Neural progenitor cell (in vitro differentiated cells): Measurements from ENCODE around the gene PRTFDC1. TPM values are rescaled to one million over a fixed set of nuclear protein-coding genes. Genes with fewer than 3 reads are reported as not detected.

Source experiments
- DNase-seq: peaks from one replicate; pipeline ENCODE4 v3.0.0-alpha.2; 2016; ENCODE audit warnings: low spot score
- H2AFZ ChIP-seq: fragments of 200-600 bp; sonication (generic); replicated peaks from 2 replicates; pipeline ENCODE4 v1.6.1; 2016; ENCODE audit warnings: antibody characterized with exemption
- H3F3A ChIP-seq: fragments of 200-600 bp; sonication (generic); 2 replicates; pipeline ENCODE4 v1.6.1; 2016; ENCODE audit warnings: antibody characterized with exemption, low read depth
- H3K27ac ChIP-seq: fragments of 200-600 bp; sonication (generic); 2 replicates; pipeline ENCODE4 v1.5.1; 2016; ENCODE audit warnings: mild to moderate bottlenecking
- H3K27me3 ChIP-seq: fragments of 200-600 bp; sonication (generic); 2 replicates; pipeline ENCODE4 v1.6.1; 2016; ENCODE audit warnings: mild to moderate bottlenecking, moderate library complexity
- H3K36me3 ChIP-seq: fragments of 200-600 bp; sonication (generic); 2 replicates; pipeline ENCODE4 v1.5.1; 2016
- H3K4me1 ChIP-seq: fragments of 200-600 bp; sonication (generic); 2 replicates; pipeline ENCODE4 v1.6.1; 2016; ENCODE audit warnings: mixed run types
- H3K4me2 ChIP-seq: fragments of 200-600 bp; sonication (generic); 2 replicates; pipeline ENCODE4 v1.6.1; 2016
- H3K4me3 ChIP-seq: fragments of 200-600 bp; sonication (generic); 2 replicates; pipeline ENCODE4 v1.5.1; 2016
- H3K79me2 ChIP-seq: fragments of 200-600 bp; sonication (generic); 2 replicates; pipeline ENCODE4 v1.6.1; 2016; ENCODE audit warnings: low read depth
- H3K9ac ChIP-seq: fragments of 200-600 bp; sonication (generic); 2 replicates; pipeline ENCODE4 v1.6.1; 2016
- H3K9me3 ChIP-seq: fragments of 200-600 bp; sonication (generic); 2 replicates; pipeline ENCODE4 v1.5.1; 2016; ENCODE audit warnings: low read depth
- H4K20me1 ChIP-seq: fragments of 200-600 bp; sonication (generic); 2 replicates; pipeline ENCODE4 v1.6.1; 2016; ENCODE audit warnings: low read depth
- H3K27ac Mint-ChIP-seq: 3 replicates; pipeline ENCODE4 v1.8.0; 2021; ENCODE audit warnings: mixed read lengths
- H3K27me3 Mint-ChIP-seq: 2 replicates; pipeline ENCODE4 v1.8.0; 2022; ENCODE audit warnings: low read depth, mild to moderate bottlenecking, inconsistent platforms, moderate library complexity, mixed read lengths; ENCODE audit not compliant: insufficient read depth
- H3K36me3 Mint-ChIP-seq: 3 replicates; pipeline ENCODE4 v1.8.0; 2021; ENCODE audit warnings: mixed read lengths
- H3K4me1 Mint-ChIP-seq: 3 replicates; pipeline ENCODE4 v1.8.0; 2021; ENCODE audit warnings: mixed read lengths
- H3K4me3 Mint-ChIP-seq: 3 replicates; pipeline ENCODE4 v1.8.0; 2021; ENCODE audit warnings: mild to moderate bottlenecking, moderate library complexity, mixed read lengths
- H3K9me3 Mint-ChIP-seq: 3 replicates; pipeline ENCODE4 v1.8.0; 2020; ENCODE audit warnings: mixed read lengths
- EZH2 ChIP-seq: fragments of 200-600 bp; sonication (generic); IDR thresholded peaks from 2 replicates; pipeline ENCODE4 v1.6.1; 2017; ENCODE audit warnings: antibody characterized with exemption, mild to moderate bottlenecking, moderate library complexity
- EZH2phosphoT487 ChIP-seq: fragments of 200-600 bp; sonication (generic); IDR thresholded peaks from 2 replicates; pipeline ENCODE4 v1.6.1; 2017; ENCODE audit warnings: antibody characterized with exemption
- total RNA-seq: library from RNA; depleted of rRNA; stranded (reverse); fragments of >200 nt; gene quantifications from 2 replicates; pipeline ENCODE4 v1.2.3, GENCODE V29; 2015; ENCODE audit warnings: low replicate concordance
- TF ChIP-seq, protein P1 (sequence below): fragments of 200-600 bp; sonication (generic); IDR thresholded peaks from 2 replicates; pipeline ENCODE4 v1.5.1; 2017; ENCODE audit warnings: antibody characterized with exemption, mild to moderate bottlenecking

The PRTFDC1 gene
- total RNA-seq, 1 donor from 2014 or later = 37.7 TPM

GRCh38 chr10:24884793-24885192, 67.6 kb downstream of the PRTFDC1 start:
- TF ChIP-seq EZH2phosphoT487 = no peak
- TF ChIP-seq, protein P1, sequence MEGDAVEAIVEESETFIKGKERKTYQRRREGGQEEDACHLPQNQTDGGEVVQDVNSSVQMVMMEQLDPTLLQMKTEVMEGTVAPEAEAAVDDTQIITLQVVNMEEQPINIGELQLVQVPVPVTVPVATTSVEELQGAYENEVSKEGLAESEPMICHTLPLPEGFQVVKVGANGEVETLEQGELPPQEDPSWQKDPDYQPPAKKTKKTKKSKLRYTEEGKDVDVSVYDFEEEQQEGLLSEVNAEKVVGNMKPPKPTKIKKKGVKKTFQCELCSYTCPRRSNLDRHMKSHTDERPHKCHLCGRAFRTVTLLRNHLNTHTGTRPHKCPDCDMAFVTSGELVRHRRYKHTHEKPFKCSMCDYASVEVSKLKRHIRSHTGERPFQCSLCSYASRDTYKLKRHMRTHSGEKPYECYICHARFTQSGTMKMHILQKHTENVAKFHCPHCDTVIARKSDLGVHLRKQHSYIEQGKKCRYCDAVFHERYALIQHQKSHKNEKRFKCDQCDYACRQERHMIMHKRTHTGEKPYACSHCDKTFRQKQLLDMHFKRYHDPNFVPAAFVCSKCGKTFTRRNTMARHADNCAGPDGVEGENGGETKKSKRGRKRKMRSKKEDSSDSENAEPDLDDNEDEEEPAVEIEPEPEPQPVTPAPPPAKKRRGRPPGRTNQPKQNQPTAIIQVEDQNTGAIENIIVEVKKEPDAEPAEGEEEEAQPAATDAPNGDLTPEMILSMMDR = no peak
- TF ChIP-seq EZH2 = no peak
- no peak overlapping the region for H3K4me2 ChIP-seq
- no peak overlapping the region for H3K9ac ChIP-seq
- Mint-ChIP-seq H3K4me3 (no peak overlapping the region), H3K9me3 (no peaks in the 10 kb centered on the region), H3K27ac (peak overlapping the region; percentile 38), H3K27me3 (peaks cover 2% of the 10 kb centered on the region), H3K4me1 (peaks cover 9% of the 10 kb centered on the region), H3K36me3 (no peaks in the 10 kb centered on the region)
- H2AFZ ChIP-seq = no peak overlapping the region
- no peaks in the 10 kb centered on the region for H4K20me1 ChIP-seq
- H3K9me3 ChIP-seq = no peaks in the 10 kb centered on the region
- H3K4me3 ChIP-seq = no peak overlapping the region
- H3F3A ChIP-seq = no peaks in the 10 kb centered on the region
- H3K27ac ChIP-seq = no peak overlapping the region
- H3K36me3 ChIP-seq = no peaks in the 10 kb centered on the region
- no peak for DNase-seq
- no peaks in the 10 kb centered on the region for H3K27me3 ChIP-seq
- no peaks in the 10 kb centered on the region for H3K79me2 ChIP-seq
- peaks cover 13% of the 10 kb centered on the region for H3K4me1 ChIP-seq

- Histone ChIP-seq H3K4me2 (no peak overlapping the region), H3K27me3 (no peaks in the 10 kb centered on the region), H3K9ac (no peak overlapping the region), H3K4me1 (peaks cover 13% of the 10 kb centered on the region), H4K20me1 (no peaks in the 10 kb centered on the region), H3K36me3 (no peaks in the 10 kb centered on the region), H3K79me2 (no peaks in the 10 kb centered on the region), H3K9me3 (no peaks in the 10 kb centered on the region), H3K4me3 (no peak overlapping the region), H3K27ac (no peak overlapping the region), H2AFZ (no peak overlapping the region), H3F3A (no peaks in the 10 kb centered on the region)
- H3K9me3 Mint-ChIP-seq = no peaks in the 10 kb centered on the region
- H3K27me3 Mint-ChIP-seq = peaks cover 2% of the 10 kb centered on the region
- peak overlapping the region; percentile 38 for H3K27ac Mint-ChIP-seq
- TF ChIP-seq EZH2phosphoT487 (no peak), EZH2 (no peak)
- TF ChIP-seq, protein P1 = no peak
- DNase-seq = no peak
- H3K4me3 Mint-ChIP-seq = no peak overlapping the region
- H3K36me3 Mint-ChIP-seq = no peaks in the 10 kb centered on the region
- peaks cover 9% of the 10 kb centered on the region for H3K4me1 Mint-ChIP-seq
Observed at GRCh38 chr10:24884316-24884715, 68.1 kb downstream of the PRTFDC1 start.

- TF ChIP-seq EZH2 (no peak), EZH2phosphoT487 (no peak)
- TF ChIP-seq, protein P1 = no peak
- Mint-ChIP-seq H3K27me3 (peaks cover 3% of the 10 kb centered on the region), H3K4me3 (no peak overlapping the region), H3K4me1 (peaks cover 19% of the 10 kb centered on the region), H3K27ac (no peak overlapping the region), H3K36me3 (no peaks in the 10 kb centered on the region), H3K9me3 (peaks cover 3% of the 10 kb centered on the region)
- no peak overlapping the region for H3K9ac ChIP-seq
- H4K20me1 ChIP-seq = no peaks in the 10 kb centered on the region
- peaks cover 10% of the 10 kb centered on the region for H3F3A ChIP-seq
- no peaks in the 10 kb centered on the region for H3K27me3 ChIP-seq
- H3K27ac ChIP-seq = no peak overlapping the region
- H3K4me3 ChIP-seq = no peak overlapping the region
- H3K4me2 ChIP-seq = peak overlapping the region; percentile 22
- peaks cover 22% of the 10 kb centered on the region for H3K4me1 ChIP-seq
- no peaks in the 10 kb centered on the region for H3K9me3 ChIP-seq
- no peaks in the 10 kb centered on the region for H3K36me3 ChIP-seq
- peak; percentile 12 for DNase-seq
- H2AFZ ChIP-seq = no peak overlapping the region
- no peaks in the 10 kb centered on the region for H3K79me2 ChIP-seq
Observed at GRCh38 chr10:24883176-24883575, 69.2 kb downstream of the PRTFDC1 start.
